ENCODE data around the gene IMMT. TPM values are rescaled to one million over a fixed set of nuclear protein-coding genes. Genes with fewer than 3 reads are reported as not detected.

The IMMT gene
- total RNA-seq, 1 experiment from 2014 or later = 114 TPM

- Mint-ChIP-seq H3K4me1 (ENCODE audit: insufficient read depth, unreplicated experiment) (peaks cover 48% of the 10 kb centered on the region), H3K4me3 (ENCODE audit: unreplicated experiment) (no peak overlapping the region), H3K27ac (ENCODE audit: low read depth, unreplicated experiment) (no peak overlapping the region), H3K27me3 (ENCODE audit: insufficient read depth, unreplicated experiment) (no peaks in the 10 kb centered on the region), H3K9me3 (ENCODE audit: unreplicated experiment) (no peaks in the 10 kb centered on the region), H3K36me3 (ENCODE audit: insufficient read depth, unreplicated experiment) (peaks cover 24% of the 10 kb centered on the region)
- intact Hi-C loops (cut with micrococcal nuclease) = no loop called here
- DNase-seq (ENCODE audit: unreplicated experiment) = no peak
- CTCF ChIA-PET = interaction anchor here (0.8 kb wide), 1 partner anchor 12 kb away, joined by 4 read pairs; no protein-coding TSS in a partner anchor
- TF ChIP-seq CTCF (IDR thresholded peaks at IDR 0.05; ENCODE audit: unreplicated experiment) = no peak
- POLR2A ChIA-PET = interaction anchor here (0.5 to 4.0 kb wide), 6 partner anchors 9 to 421 kb away, joined by 3 to 28 read pairs (median 4); partner anchors contain the start of genes IMMT, KDM3A and MRPL35
- no TSS peak for BruUV-seq (replicated peaks)
These were observed 9.6 kb downstream of the IMMT start for GRCh38 chr2:86185517-86186212.

- intact Hi-C loops (cut with micrococcal nuclease) = no loop called here
- Mint-ChIP-seq H3K4me1 (ENCODE audit: insufficient read depth, unreplicated experiment) (peaks cover 13% of the 10 kb centered on the region), H3K27me3 (ENCODE audit: insufficient read depth, unreplicated experiment) (no peaks in the 10 kb centered on the region), H3K27ac (ENCODE audit: low read depth, unreplicated experiment) (peak overlapping the region; percentile 52), H3K4me3 (ENCODE audit: unreplicated experiment) (no peak overlapping the region), H3K9me3 (ENCODE audit: unreplicated experiment) (no peaks in the 10 kb centered on the region), H3K36me3 (ENCODE audit: insufficient read depth, unreplicated experiment) (peaks cover 65% of the 10 kb centered on the region)
- ChIA-PET POLR2A (interaction anchor here (0.6 to 1.1 kb wide), 2 partner anchors 70 to 564 kb away, joined by 5 read pairs; partner anchors contain the start of gene PTCD3), CTCF (interaction anchor here (0.5 kb wide), 1 partner anchor 10 kb away, joined by 3 read pairs; no protein-coding TSS in a partner anchor)
- BruUV-seq (replicated peaks) = no TSS peak
- DNase-seq (ENCODE audit: unreplicated experiment) = no peak
- no peak for TF ChIP-seq CTCF (IDR thresholded peaks at IDR 0.05; ENCODE audit: unreplicated experiment)
These were observed 18.7 kb downstream of the IMMT start for GRCh38 chr2:86176597-86176996.

- Mint-ChIP-seq H3K27me3 (ENCODE audit: insufficient read depth, unreplicated experiment) (no peaks in the 10 kb centered on the region), H3K4me3 (ENCODE audit: unreplicated experiment) (no peak overlapping the region), H3K36me3 (ENCODE audit: insufficient read depth, unreplicated experiment) (peaks cover 72% of the 10 kb centered on the region), H3K4me1 (ENCODE audit: insufficient read depth, unreplicated experiment) (peaks cover 13% of the 10 kb centered on the region), H3K9me3 (ENCODE audit: unreplicated experiment) (no peaks in the 10 kb centered on the region), H3K27ac (ENCODE audit: low read depth, unreplicated experiment) (peak overlapping the region; percentile 52)
- TF ChIP-seq CTCF (IDR thresholded peaks at IDR 0.05; ENCODE audit: unreplicated experiment) = no peak
- CTCF ChIA-PET = interaction anchor here (0.5 to 0.8 kb wide), 2 partner anchors 9 to 276 kb away, joined by 3 read pairs; no protein-coding TSS in a partner anchor
- no TSS peak for BruUV-seq (replicated peaks)
- DNase-seq (ENCODE audit: unreplicated experiment) = no peak
- POLR2A ChIA-PET = interaction anchor here (1.1 kb wide), 1 partner anchor 69 kb away, joined by 5 read pairs; the partner anchor contains the start of gene PTCD3
- intact Hi-C loops (cut with micrococcal nuclease) = no loop called here
These were observed 19.4 kb downstream of the IMMT start for GRCh38 chr2:86175828-86176227.

- peaks cover 13% of the 10 kb centered on the region for H3K4me1 Mint-ChIP-seq (ENCODE audit: insufficient read depth, unreplicated experiment)
- H3K4me3 Mint-ChIP-seq (ENCODE audit: unreplicated experiment) = no peak overlapping the region
- H3K36me3 Mint-ChIP-seq (ENCODE audit: insufficient read depth, unreplicated experiment) = peaks cover 76% of the 10 kb centered on the region
- DNase-seq (ENCODE audit: unreplicated experiment) = no peak
- TF ChIP-seq CTCF (IDR thresholded peaks at IDR 0.05; ENCODE audit: unreplicated experiment) = no peak
- H3K27me3 Mint-ChIP-seq (ENCODE audit: insufficient read depth, unreplicated experiment) = no peaks in the 10 kb centered on the region
- no peaks in the 10 kb centered on the region for H3K9me3 Mint-ChIP-seq (ENCODE audit: unreplicated experiment)
- BruUV-seq (replicated peaks) = no TSS peak
- POLR2A ChIA-PET = no interaction called here
- intact Hi-C loops (cut with micrococcal nuclease) = no loop called here
- CTCF ChIA-PET = no interaction called here
- H3K27ac Mint-ChIP-seq (ENCODE audit: low read depth, unreplicated experiment) = peak overlapping the region; percentile 52
These were observed 20.8 kb downstream of the IMMT start for GRCh38 chr2:86174445-86174844.
